Mesenchymal stem cell (in vitro differentiated cells and primary cell): ENCODE data around the gene ATL2.
"Not testable (repeated sequence)": the region's sequence is repeated elsewhere in the genome, so short reads cannot be mapped to it uniquely, and the experiment has no call there.

ENCODE experiments used
- DNase-seq: peaks from one replicate; pipeline ENCODE4 v3.0.0-alpha.2; 2013
- H2AFZ ChIP-seq: one replicate; pipeline ENCODE4 v1.6.1; 2013; ENCODE audit warnings: low read depth, mild to moderate bottlenecking, control low read depth, inconsistent platforms, low read length, moderate library complexity
- H2AK5ac ChIP-seq: 2 replicates; pipeline ENCODE4 v1.6.1; 2013; ENCODE audit warnings: low read length, moderate library complexity, mild to moderate bottlenecking, inconsistent platforms; ENCODE audit not compliant: severe bottlenecking
- H2BK120ac ChIP-seq: one replicate; pipeline ENCODE4 v1.6.1; 2013; ENCODE audit warnings: low read depth, mild to moderate bottlenecking, inconsistent platforms, low read length, moderate library complexity
- H2BK12ac ChIP-seq, 2 experiments: one replicate each; pipeline ENCODE4 v1.6.1; 2013; ENCODE audit warnings: inconsistent platforms in 2 of 2, low read length in 2 of 2, mild to moderate bottlenecking in 2 of 2, moderate library complexity in 2 of 2, control low read depth in 1 of 2
- H2BK15ac ChIP-seq: one replicate; pipeline ENCODE4 v1.6.1; 2013; ENCODE audit warnings: mild to moderate bottlenecking, low read depth, inconsistent platforms; ENCODE audit not compliant: poor library complexity, severe bottlenecking
- H2BK5ac ChIP-seq: 2 replicates; pipeline ENCODE4 v1.6.1; 2013; ENCODE audit warnings: low read depth, mild to moderate bottlenecking, low read length, control low read depth, inconsistent platforms; ENCODE audit not compliant: poor library complexity, severe bottlenecking
- H3K14ac ChIP-seq, 2 experiments: one replicate each; pipeline ENCODE4 v1.6.1; 2013; ENCODE audit warnings: inconsistent platforms in 2 of 2, low read length in 2 of 2, control low read depth in 1 of 2, mild to moderate bottlenecking in 1 of 2, moderate library complexity in 1 of 2
- H3K18ac ChIP-seq, 2 experiments: one replicate each; pipeline ENCODE4 v1.6.1; 2013; ENCODE audit warnings: inconsistent platforms in 2 of 2, low read length in 2 of 2, control low read depth in 1 of 2, low read depth in 1 of 2, mild to moderate bottlenecking in 1 of 2
- H3K23ac ChIP-seq, 2 experiments: one replicate each; pipeline ENCODE4 v1.6.1; 2013; ENCODE audit warnings: inconsistent platforms in 2 of 2, low read length in 2 of 2, mild to moderate bottlenecking in 2 of 2, moderate library complexity in 2 of 2, control low read depth in 1 of 2
- H3K27ac ChIP-seq: 2 replicates; pipeline ENCODE4 v1.5.1; 2013; ENCODE audit warnings: mild to moderate bottlenecking, moderate library complexity, low read length, control low read depth, inconsistent platforms; ENCODE audit not compliant: poor library complexity, severe bottlenecking
- H3K27me3 ChIP-seq, 2 experiments: 2 replicates each; pipeline versions ENCODE4 v1.6.1 to v1.7.0; 2013; ENCODE audit warnings: low read length in 2 of 2, mild to moderate bottlenecking in 2 of 2, moderate library complexity in 2 of 2, control low read depth in 1 of 2, inconsistent platforms in 1 of 2; ENCODE audit not compliant: control insufficient read depth in 1 of 2, insufficient read depth in 1 of 2
- H3K36me3 ChIP-seq, 2 experiments: 2 replicates each; pipeline versions ENCODE4 v1.6.1 to v1.7.0; 2013; ENCODE audit warnings: low read length in 2 of 2, control low read depth in 1 of 2, inconsistent platforms in 1 of 2, low read depth in 1 of 2, mild to moderate bottlenecking in 1 of 2; ENCODE audit not compliant: insufficient read depth in 2 of 2, control insufficient read depth in 1 of 2
- H3K4ac ChIP-seq, 2 experiments: one replicate each; pipeline ENCODE4 v1.6.1; 2013; ENCODE audit warnings: inconsistent platforms in 2 of 2, low read length in 2 of 2, mild to moderate bottlenecking in 2 of 2, moderate library complexity in 2 of 2, control low read depth in 1 of 2, low read depth in 1 of 2
- H3K4me1 ChIP-seq: 2 replicates; pipeline ENCODE4 v1.6.1; 2013; ENCODE audit warnings: low read depth, low read length, control low read depth; ENCODE audit not compliant: control insufficient read depth, insufficient read depth
- H3K4me2 ChIP-seq: 2 replicates; pipeline ENCODE4 v1.6.1; 2013; ENCODE audit warnings: low read length, mild to moderate bottlenecking, inconsistent platforms; ENCODE audit not compliant: poor library complexity, severe bottlenecking
- H3K4me3 ChIP-seq, 2 experiments: 2 replicates each; pipeline versions ENCODE4 v1.5.1 to v1.7.0; 2013; ENCODE audit warnings: low read length in 2 of 2, mild to moderate bottlenecking in 2 of 2, control low read depth in 1 of 2, low read depth in 1 of 2; ENCODE audit not compliant: insufficient read depth in 1 of 2
- H3K79me1 ChIP-seq: replicated peaks from 2 replicates; pipeline ENCODE4 v1.6.1; 2013; ENCODE audit warnings: mild to moderate bottlenecking, control low read depth, low read length, inconsistent platforms; ENCODE audit not compliant: poor library complexity, severe bottlenecking
- H3K9ac ChIP-seq: 2 replicates; pipeline ENCODE4 v1.7.0; 2013; ENCODE audit warnings: mild to moderate bottlenecking, low read length, moderate library complexity
- H3K9me3 ChIP-seq: 2 replicates; pipeline ENCODE4 v1.7.0; 2013; ENCODE audit warnings: mild to moderate bottlenecking, low read length; ENCODE audit not compliant: control insufficient read depth
- H4K8ac ChIP-seq: one replicate; pipeline ENCODE4 v1.6.1; 2013; ENCODE audit warnings: inconsistent platforms, mild to moderate bottlenecking, low read length, moderate library complexity
- H4K91ac ChIP-seq: one replicate; pipeline ENCODE4 v1.6.1; 2013; ENCODE audit warnings: mild to moderate bottlenecking, low read length, inconsistent platforms
- WGBS: methylation state at CpG from one replicate; pipeline ENCODE4 v1.1.7; 2013; ENCODE audit warnings: mixed read lengths; 5-methylcytosine and 5-hydroxymethylcytosine counted together

Gene ATL2

GRCh38 chr2:38386821-38387220, 9.7 kb upstream of the ATL2 start:
- H2AFZ ChIP-seq: no peak overlapping the region
- H4K91ac ChIP-seq: no peak overlapping the region
- no peaks in the 10 kb centered on the region for H3K36me3 ChIP-seq
- no peaks in the 10 kb centered on the region for H3K4me1 ChIP-seq
- no peak for DNase-seq
- no peak overlapping the region for H3K4me2 ChIP-seq
- no peak overlapping the region for H3K18ac ChIP-seq
- no peak overlapping the region for H3K4me3 ChIP-seq
- no peak overlapping the region for H3K14ac ChIP-seq
- H3K9me3 ChIP-seq: no peaks in the 10 kb centered on the region
- H2BK120ac ChIP-seq: no peak overlapping the region
- H2BK12ac ChIP-seq: no peak overlapping the region
- no peak overlapping the region for H3K4ac ChIP-seq
- H3K27me3 ChIP-seq: peaks cover 28 to 32% of the 10 kb centered on the region in 2 experiments
- no peaks in the 10 kb centered on the region for H3K79me1 ChIP-seq
- H2BK5ac ChIP-seq: no peak overlapping the region
- no peak overlapping the region for H2BK15ac ChIP-seq
- no peak overlapping the region for H4K8ac ChIP-seq
- no peak overlapping the region for H3K27ac ChIP-seq
- H3K23ac ChIP-seq: no peak overlapping the region
- no peak overlapping the region for H2AK5ac ChIP-seq
- H3K9ac ChIP-seq: no peak overlapping the region
- 96% methylated on average over 6 of the region's 7 CpGs for WGBS

GRCh38 chr2:38386377-38386776, 9.3 kb upstream of the ATL2 start:
- H3K9ac ChIP-seq: no peak overlapping the region
- no peak overlapping the region for H2BK15ac ChIP-seq
- H2BK5ac ChIP-seq: no peak overlapping the region
- H3K36me3 ChIP-seq: no peaks in the 10 kb centered on the region
- H3K79me1 ChIP-seq: no peaks in the 10 kb centered on the region
- no peak overlapping the region for H2BK12ac ChIP-seq
- H2BK120ac ChIP-seq: no peak overlapping the region
- H3K4me2 ChIP-seq: no peak overlapping the region
- H3K18ac ChIP-seq: no peak overlapping the region
- H4K8ac ChIP-seq: no peak overlapping the region
- no peaks in the 10 kb centered on the region for H3K9me3 ChIP-seq
- no peak overlapping the region for H3K4ac ChIP-seq
- DNase-seq: no peak
- H3K4me1 ChIP-seq: no peaks in the 10 kb centered on the region
- no peak overlapping the region for H2AFZ ChIP-seq
- H4K91ac ChIP-seq: no peak overlapping the region
- H3K4me3 ChIP-seq: no peak overlapping the region
- H3K27me3 ChIP-seq: peaks cover 28 to 33% of the 10 kb centered on the region in 2 experiments
- H3K14ac ChIP-seq: no peak overlapping the region
- H3K27ac ChIP-seq: no peak overlapping the region
- H3K23ac ChIP-seq: no peak overlapping the region
- WGBS: 92% methylated on average over 2 of the region's 2 CpGs
- no peak overlapping the region for H2AK5ac ChIP-seq

GRCh38 chr2:38384338-38384737, 7.3 kb upstream of the ATL2 start:
- WGBS: 43% methylated on average over 1 of the region's 3 CpGs
- Histone ChIP-seq H3K27ac (no peak overlapping the region), H3K4me3 (no peak overlapping the region), H3K36me3 (no peaks in the 10 kb centered on the region), H3K79me1 (no peaks in the 10 kb centered on the region), H4K91ac (no peak overlapping the region), H2AFZ (no peak overlapping the region), H3K18ac (no peak overlapping the region), H4K8ac (no peak overlapping the region), H3K14ac (no peak overlapping the region), H2BK15ac (no peak overlapping the region), H2AK5ac (no peak overlapping the region), H3K27me3 (peaks cover 7 to 19% of the 10 kb centered on the region in 2 experiments), H3K9me3 (no peaks in the 10 kb centered on the region), H3K23ac (no peak overlapping the region), H3K4me2 (no peak overlapping the region), H2BK12ac (no peak overlapping the region), H3K9ac (no peak overlapping the region), H3K4ac (no peak overlapping the region), H2BK120ac (no peak overlapping the region), H2BK5ac (no peak overlapping the region), H3K4me1 (no peaks in the 10 kb centered on the region)
- no peak for DNase-seq

- H3K79me1 ChIP-seq, H4K8ac ChIP-seq, H3K14ac ChIP-seq, DNase-seq, H2BK15ac ChIP-seq, H2BK12ac ChIP-seq, H3K4me3 ChIP-seq, H3K18ac ChIP-seq, H2AK5ac ChIP-seq, H3K4me2 ChIP-seq, H3K9me3 ChIP-seq, H4K91ac ChIP-seq, H3K23ac ChIP-seq, H3K36me3 ChIP-seq, H3K4ac ChIP-seq, H3K4me1 ChIP-seq, H2BK120ac ChIP-seq, H2AFZ ChIP-seq, H3K27ac ChIP-seq, H3K9ac ChIP-seq, H2BK5ac ChIP-seq: not testable (repeated sequence)
- 97% methylated on average over 6 of the region's 6 CpGs for WGBS
- H3K27me3 ChIP-seq: peaks cover 1 to 13% of the 10 kb centered on the region in 2 experiments
These were observed 6.7 kb upstream of the ATL2 start for GRCh38 chr2:38383741-38384140.
